Hepatocyte (in vitro differentiated cells): ENCODE measurements around the gene SLX4.

Experiments used
- CTCF ChIP-seq: fragments of 200-600 bp; sonication (generic); IDR thresholded peaks from 2 replicates; pipeline ENCODE4 v1.5.1; 2016; ENCODE audit warnings: antibody characterized with exemption, mild to moderate bottlenecking; ENCODE audit not compliant: poor library complexity
- EZH2 ChIP-seq: fragments of 200-600 bp; sonication (generic); IDR thresholded peaks from 2 replicates; pipeline ENCODE4 v1.6.1; 2016; ENCODE audit warnings: antibody characterized with exemption, mild to moderate bottlenecking, borderline replicate concordance
- EZH2phosphoT487 ChIP-seq: fragments of 200-600 bp; sonication (generic); IDR thresholded peaks from one replicate; pipeline ENCODE4 v1.6.1; 2018; ENCODE audit warnings: antibody characterized with exemption, mild to moderate bottlenecking, low read depth, moderate library complexity; ENCODE audit not compliant: unreplicated experiment, severe bottlenecking

GRCh38 chr16:3541527-3542155, 69.8 kb downstream of the SLX4 start:
- no peak for TF ChIP-seq CTCF
- TF ChIP-seq EZH2, result no peak
- no peak for TF ChIP-seq EZH2phosphoT487
